Measurements from ENCODE around the gene GALNT9. TPM values are rescaled to one million over a fixed set of nuclear protein-coding genes. Genes with fewer than 3 reads are reported as not detected.

The GALNT9 gene
- total RNA-seq, 4 donors from 2014 or later: 10.9 to 52.7 (median 36.7) TPM; not detected in 1

- no peak for ATAC-seq (ENCODE audit: low FRiP score)
- TF ChIP-seq CTCF (IDR thresholded peaks at IDR 0.05): no peak
- no peak for DNase-seq (ENCODE audit: low spot score)
Measured at GRCh38 chr12:132336451-132337413, 7.3 kb upstream of the GALNT9 start.

GRCh38 chr12:132335179-132335756 is 5.9 kb upstream of the GALNT9 start:
- TF ChIP-seq CTCF (IDR thresholded peaks at IDR 0.05): no peak
- no peak for DNase-seq (ENCODE audit: low spot score)
- no peak for ATAC-seq (ENCODE audit: low FRiP score)

- ATAC-seq (ENCODE audit: low FRiP score) (no peak), DNase-seq (ENCODE audit: low spot score) (no peak)
- no peak for TF ChIP-seq CTCF (IDR thresholded peaks at IDR 0.05)
Measured at GRCh38 chr12:132333766-132334165, 4.4 kb upstream of the GALNT9 start.

GRCh38 chr12:132333273-132333672 is 3.9 kb upstream of the GALNT9 start:
- TF ChIP-seq CTCF (IDR thresholded peaks at IDR 0.05): no peak
- ATAC-seq (ENCODE audit: low FRiP score): no peak
- no peak for DNase-seq (ENCODE audit: low spot score)

- DNase-seq (ENCODE audit: low spot score) (no peak), ATAC-seq (ENCODE audit: low FRiP score) (no peak)
- no peak for TF ChIP-seq CTCF (IDR thresholded peaks at IDR 0.05)
Measured at GRCh38 chr12:132330549-132330881, 1.1 kb upstream of the GALNT9 start.

GRCh38 chr12:132329720-132330548 is 545 bp upstream of the GALNT9 start:
- no peak for ATAC-seq (ENCODE audit: low FRiP score)
- no peak for TF ChIP-seq CTCF (IDR thresholded peaks at IDR 0.05)
- no peak for DNase-seq (ENCODE audit: low spot score)

Measured in omental fat pad (tissue), 4 donors.